ENCODE measurements around the gene LCE5A. TPM values are rescaled to one million over a fixed set of nuclear protein-coding genes. Genes with fewer than 3 reads are reported as not detected.
"Not testable (repeated sequence)": the region's sequence is repeated elsewhere in the genome, so short reads cannot be mapped to it uniquely, and the experiment has no call there.

LCE5A gene
- polyA plus RNA-seq, 1 donor (not counting 4 experiments of a cell fraction or from before 2014, with no cell fraction given) = not detected

DNA sequence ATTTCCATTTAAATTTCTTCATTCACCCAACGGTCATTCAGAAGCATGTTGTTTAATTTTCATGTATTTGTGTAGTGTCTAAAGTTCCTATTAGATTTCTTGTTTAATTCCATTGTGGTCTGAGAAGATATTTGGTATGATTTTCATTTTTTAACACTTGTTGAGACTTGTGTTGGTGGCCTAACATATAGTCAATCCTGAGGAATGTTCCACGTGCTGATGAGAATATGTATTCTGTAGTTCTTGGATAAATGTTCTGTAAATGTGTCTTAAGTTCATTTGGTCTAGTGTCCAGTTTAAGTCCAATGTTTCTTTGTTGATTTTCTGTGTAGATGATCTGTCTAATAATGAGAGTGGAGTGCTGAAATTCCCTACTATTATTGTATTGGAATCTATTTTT lies 22.7 kb upstream of the LCE5A start:
- Histone ChIP-seq H3K36me3 (ENCODE audit: control insufficient read depth in 2 of 2, extremely low read depth in 1 of 2, insufficient read depth in 2 of 2, low read length in 2 of 2) (no peaks in the 10 kb centered on the region), H3K79me2 (ENCODE audit: control insufficient read depth, insufficient read depth, low read length) (no peaks in the 10 kb centered on the region), H3K9ac (ENCODE audit: control insufficient read depth, extremely low read depth, insufficient read depth, low read length) (no peak overlapping the region), H3K27ac (ENCODE audit: control insufficient read depth, insufficient read depth, low read length) (peak overlapping the region; percentile 67), H3K27me3 (ENCODE audit: control insufficient read depth, extremely low read depth, insufficient read depth, low read length) (no peaks in the 10 kb centered on the region), H4K20me1 (ENCODE audit: control insufficient read depth, extremely low read depth, insufficient read depth, low read length) (no peaks in the 10 kb centered on the region), H3K4me2 (ENCODE audit: control insufficient read depth, extremely low read depth, insufficient read depth, low read depth, low read length) (peak overlapping the region; percentile 22), H3K4me1 (ENCODE audit: control insufficient read depth, extremely low read depth, insufficient read depth, low read length) (peaks cover 12% of the 10 kb centered on the region), H3K9me3 (ENCODE audit: control insufficient read depth, low read depth, low read length) (no peaks in the 10 kb centered on the region), H3K9me1 (ENCODE audit: control insufficient read depth, extremely low read depth, insufficient read depth, low read length) (no peaks in the 10 kb centered on the region), H3K4me3 (ENCODE audit: control insufficient read depth in 2 of 3, extremely low read depth in 1 of 3, insufficient read depth in 2 of 3, low read depth in 1 of 3, low read length in 3 of 3) (no peak overlapping the region), H2AFZ (ENCODE audit: control insufficient read depth, low read length) (no peak overlapping the region)
- TF ChIP-seq, protein P1, sequence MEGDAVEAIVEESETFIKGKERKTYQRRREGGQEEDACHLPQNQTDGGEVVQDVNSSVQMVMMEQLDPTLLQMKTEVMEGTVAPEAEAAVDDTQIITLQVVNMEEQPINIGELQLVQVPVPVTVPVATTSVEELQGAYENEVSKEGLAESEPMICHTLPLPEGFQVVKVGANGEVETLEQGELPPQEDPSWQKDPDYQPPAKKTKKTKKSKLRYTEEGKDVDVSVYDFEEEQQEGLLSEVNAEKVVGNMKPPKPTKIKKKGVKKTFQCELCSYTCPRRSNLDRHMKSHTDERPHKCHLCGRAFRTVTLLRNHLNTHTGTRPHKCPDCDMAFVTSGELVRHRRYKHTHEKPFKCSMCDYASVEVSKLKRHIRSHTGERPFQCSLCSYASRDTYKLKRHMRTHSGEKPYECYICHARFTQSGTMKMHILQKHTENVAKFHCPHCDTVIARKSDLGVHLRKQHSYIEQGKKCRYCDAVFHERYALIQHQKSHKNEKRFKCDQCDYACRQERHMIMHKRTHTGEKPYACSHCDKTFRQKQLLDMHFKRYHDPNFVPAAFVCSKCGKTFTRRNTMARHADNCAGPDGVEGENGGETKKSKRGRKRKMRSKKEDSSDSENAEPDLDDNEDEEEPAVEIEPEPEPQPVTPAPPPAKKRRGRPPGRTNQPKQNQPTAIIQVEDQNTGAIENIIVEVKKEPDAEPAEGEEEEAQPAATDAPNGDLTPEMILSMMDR (optimal IDR thresholded peaks at IDR 0.05 in 1 of 3, IDR thresholded peaks at IDR 0.05 in 1 of 3, conservative IDR thresholded peaks at IDR 0.05 in 1 of 3; ENCODE audit: extremely low read depth in 1 of 3, insufficient read depth in 2 of 3, low read length in 3 of 3) = no peak
- no peak for TF ChIP-seq EZH2 (IDR thresholded peaks at IDR 0.05; ENCODE audit: low read length)
- no peak for DNase-seq (ENCODE audit: low read depth, low spot score)
- FAIRE-seq = peak; percentile 83
- dilution Hi-C loops (cut with MboI; ENCODE audit: extremely low pct_ligation_motif_present, low sequenced_read_pairs) = no loop called here

DNA sequence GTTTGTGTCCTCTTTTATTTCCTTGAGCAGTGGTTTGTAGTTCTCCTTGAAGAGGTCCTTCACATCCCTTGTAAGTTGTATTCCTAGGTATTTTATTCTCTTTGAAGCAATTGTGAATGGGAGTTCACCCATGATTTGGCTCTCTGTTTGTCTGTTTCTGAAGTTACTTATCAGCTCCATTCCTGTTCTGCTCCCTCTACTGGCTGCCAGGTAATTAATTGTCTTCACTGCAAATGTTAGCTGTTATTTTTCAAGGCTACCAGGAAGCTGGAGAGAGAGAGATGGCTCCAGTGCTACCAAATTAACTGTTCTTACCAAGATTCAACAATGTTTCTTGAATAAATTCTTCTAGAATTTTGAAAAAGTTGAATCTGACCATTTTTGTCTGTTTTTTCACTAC lies 19.1 kb upstream of the LCE5A start:
- H3K4me1 ChIP-seq (ENCODE audit: control insufficient read depth, extremely low read depth, insufficient read depth, low read length) = peaks cover 12% of the 10 kb centered on the region
- H3K9me1 ChIP-seq (ENCODE audit: control insufficient read depth, extremely low read depth, insufficient read depth, low read length); H4K20me1 ChIP-seq (ENCODE audit: control insufficient read depth, extremely low read depth, insufficient read depth, low read length); H3K79me2 ChIP-seq (ENCODE audit: control insufficient read depth, insufficient read depth, low read length); H2AFZ ChIP-seq (ENCODE audit: control insufficient read depth, low read length); H3K4me3 ChIP-seq (ENCODE audit: control insufficient read depth in 2 of 3, extremely low read depth in 1 of 3, insufficient read depth in 2 of 3, low read depth in 1 of 3, low read length in 3 of 3); H3K27me3 ChIP-seq (ENCODE audit: control insufficient read depth, extremely low read depth, insufficient read depth, low read length); dilution Hi-C loops (cut with MboI; ENCODE audit: extremely low pct_ligation_motif_present, low sequenced_read_pairs); H3K36me3 ChIP-seq (ENCODE audit: control insufficient read depth in 2 of 2, extremely low read depth in 1 of 2, insufficient read depth in 2 of 2, low read length in 2 of 2); H3K4me2 ChIP-seq (ENCODE audit: control insufficient read depth, extremely low read depth, insufficient read depth, low read depth, low read length); H3K27ac ChIP-seq (ENCODE audit: control insufficient read depth, insufficient read depth, low read length); H3K9me3 ChIP-seq (ENCODE audit: control insufficient read depth, low read depth, low read length); DNase-seq (ENCODE audit: low read depth, low spot score); H3K9ac ChIP-seq (ENCODE audit: control insufficient read depth, extremely low read depth, insufficient read depth, low read length): not testable (repeated sequence)
- peak; percentile 36 for FAIRE-seq
- TF ChIP-seq, protein P1 (optimal IDR thresholded peaks at IDR 0.05 in 1 of 3, IDR thresholded peaks at IDR 0.05 in 1 of 3, conservative IDR thresholded peaks at IDR 0.05 in 1 of 3; ENCODE audit: extremely low read depth in 1 of 3, insufficient read depth in 2 of 3, low read length in 3 of 3) = peak in 2 of 3 experiments; percentile 30 to 34
